Measurements from ENCODE around the gene NHEJ1.

The NHEJ1 gene

GRCh38 chr2:219125225-219125885 lies 35.3 kb downstream of the NHEJ1 start:
- Histone ChIP-seq H3K36me3 (no peaks in the 10 kb centered on the region; the same call in 1 of the 2 replicates), H3K27me3 (ENCODE audit: insufficient read depth, low read depth, severe bottlenecking) (no peaks in the 10 kb centered on the region), H3K4me3 (ENCODE audit: low read depth, low read length) (no peak overlapping the region), H3K27ac (no peak overlapping the region), H3K9me3 (ENCODE audit: severe bottlenecking) (no peaks in the 10 kb centered on the region)
- TF ChIP-seq CTCF (IDR thresholded peaks at IDR 0.05; ENCODE audit: low read depth, low read length), result no peak
- no peak for DNase-seq

- H3K4me3 ChIP-seq (ENCODE audit: low read depth, low read length), result no peak overlapping the region
- no peak overlapping the region for H3K27ac ChIP-seq
- no peak for DNase-seq
- H3K9me3 ChIP-seq (ENCODE audit: severe bottlenecking), result no peaks in the 10 kb centered on the region
- H3K36me3 ChIP-seq, result no peaks in the 10 kb centered on the region
- no peaks in the 10 kb centered on the region for H3K27me3 ChIP-seq (ENCODE audit: insufficient read depth, low read depth, severe bottlenecking)
- no peak for TF ChIP-seq CTCF (IDR thresholded peaks at IDR 0.05; ENCODE audit: low read depth, low read length)
Measured at GRCh38 chr2:219124381-219125110, 36.1 kb downstream of the NHEJ1 start.

DNA sequence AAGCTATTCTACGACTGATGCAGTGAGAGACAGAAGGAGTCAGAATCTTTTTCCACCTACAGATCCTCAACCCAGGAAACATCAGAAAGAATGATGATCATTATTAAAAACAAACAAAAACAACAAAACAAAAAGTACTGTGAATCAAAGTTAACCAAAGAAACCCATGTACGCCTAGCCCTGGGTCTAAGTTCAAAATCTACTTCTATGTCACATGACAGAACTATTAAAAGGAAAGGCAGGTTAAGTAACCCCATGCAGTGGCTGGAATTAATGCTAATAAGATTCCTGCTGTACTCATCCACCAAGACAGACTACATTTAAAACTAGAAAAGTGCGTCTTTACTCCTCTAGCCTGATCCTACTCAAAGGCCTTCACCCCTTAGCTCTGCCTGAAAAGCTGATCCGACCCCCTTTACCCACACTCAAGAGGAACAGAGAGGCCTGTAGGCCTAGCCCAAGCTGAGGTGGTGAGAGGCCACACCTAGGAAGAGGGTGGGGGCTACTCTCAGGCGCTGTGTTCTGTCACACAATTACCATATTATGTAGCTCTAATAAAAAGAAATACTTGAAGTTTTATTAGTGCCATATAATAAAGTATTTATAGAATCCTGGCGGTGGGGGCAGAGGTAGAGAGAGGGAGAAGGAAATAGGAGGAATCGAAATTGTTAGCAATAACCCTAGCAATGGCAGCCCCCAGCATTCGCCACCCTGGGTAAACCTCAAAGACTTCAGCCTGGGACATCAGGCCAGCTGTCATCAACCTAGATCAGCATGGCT lies 37.1 kb downstream of the NHEJ1 start:
- no peak for DNase-seq
- TF ChIP-seq CTCF (IDR thresholded peaks at IDR 0.05; ENCODE audit: low read depth, low read length), result no peak
- no peaks in the 10 kb centered on the region for H3K27me3 ChIP-seq (ENCODE audit: insufficient read depth, low read depth, severe bottlenecking)
- no peak overlapping the region for H3K27ac ChIP-seq
- no peaks in the 10 kb centered on the region for H3K9me3 ChIP-seq (ENCODE audit: severe bottlenecking)
- H3K4me3 ChIP-seq (ENCODE audit: low read depth, low read length), result no peak overlapping the region
- H3K36me3 ChIP-seq, result no peaks in the 10 kb centered on the region

- Histone ChIP-seq H3K36me3 (no peaks in the 10 kb centered on the region), H3K9me3 (ENCODE audit: severe bottlenecking) (no peaks in the 10 kb centered on the region), H3K27me3 (ENCODE audit: insufficient read depth, low read depth, severe bottlenecking) (no peaks in the 10 kb centered on the region), H3K4me3 (ENCODE audit: low read depth, low read length) (no peak overlapping the region), H3K27ac (no peak overlapping the region)
- no peak for DNase-seq
- TF ChIP-seq CTCF (IDR thresholded peaks at IDR 0.05; ENCODE audit: low read depth, low read length), result no peak
Measured at GRCh38 chr2:219122202-219122980, 38.2 kb downstream of the NHEJ1 start.

DNA sequence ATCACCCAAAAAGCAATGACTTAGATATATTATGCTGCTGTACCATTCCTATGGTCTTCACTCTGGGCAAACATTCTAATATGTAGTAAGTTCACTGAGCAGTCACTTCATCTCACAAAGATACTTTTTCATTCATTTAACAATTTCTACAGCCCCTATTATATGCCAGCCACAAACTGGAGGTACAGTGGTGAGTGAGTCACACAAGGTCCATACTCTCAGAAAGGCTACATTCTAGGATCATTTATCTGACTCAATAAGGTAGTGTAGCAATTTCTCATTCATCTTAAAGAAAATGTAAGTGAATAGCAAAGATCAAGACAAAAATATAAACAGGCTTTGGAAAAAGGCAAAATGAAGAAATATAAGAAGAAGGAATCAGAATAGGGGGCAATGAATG lies 40.5 kb downstream of the NHEJ1 start:
- Histone ChIP-seq H3K27ac (no peak overlapping the region), H3K9me3 (ENCODE audit: severe bottlenecking) (no peaks in the 10 kb centered on the region), H3K36me3 (no peaks in the 10 kb centered on the region), H3K27me3 (ENCODE audit: insufficient read depth, low read depth, severe bottlenecking) (no peaks in the 10 kb centered on the region), H3K4me3 (ENCODE audit: low read depth, low read length) (no peak overlapping the region)
- no peak for DNase-seq
- no peak for TF ChIP-seq CTCF (IDR thresholded peaks at IDR 0.05; ENCODE audit: low read depth, low read length)
